HG02885 (cell line): ENCODE results near the gene NOSIP.

Experiments used
- ATAC-seq: cut with Tn5 transposase; IDR thresholded peaks from one replicate; pipeline ENCODE4 v1.9.1; 2021; ENCODE audit warnings: mild to moderate bottlenecking; ENCODE audit not compliant: unreplicated experiment, poor library complexity

NOSIP gene

DNA sequence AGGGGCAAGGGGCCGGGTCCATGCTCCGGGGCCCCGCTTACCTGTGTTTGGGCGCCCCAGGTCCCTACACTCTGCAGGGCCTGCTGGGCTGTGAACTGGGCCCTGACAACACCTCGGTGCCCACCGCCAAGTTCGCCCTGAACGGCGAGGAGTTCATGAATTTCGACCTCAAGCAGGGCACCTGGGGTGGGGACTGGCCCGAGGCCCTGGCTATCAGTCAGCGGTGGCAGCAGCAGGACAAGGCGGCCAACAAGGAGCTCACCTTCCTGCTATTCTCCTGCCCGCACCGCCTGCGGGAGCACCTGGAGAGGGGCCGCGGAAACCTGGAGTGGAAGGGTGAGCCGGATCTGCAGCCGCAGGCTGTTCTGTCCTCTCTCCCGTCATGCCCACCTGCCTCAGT lies 66.2 kb downstream of the NOSIP start:
- ATAC-seq = no peak

DNA sequence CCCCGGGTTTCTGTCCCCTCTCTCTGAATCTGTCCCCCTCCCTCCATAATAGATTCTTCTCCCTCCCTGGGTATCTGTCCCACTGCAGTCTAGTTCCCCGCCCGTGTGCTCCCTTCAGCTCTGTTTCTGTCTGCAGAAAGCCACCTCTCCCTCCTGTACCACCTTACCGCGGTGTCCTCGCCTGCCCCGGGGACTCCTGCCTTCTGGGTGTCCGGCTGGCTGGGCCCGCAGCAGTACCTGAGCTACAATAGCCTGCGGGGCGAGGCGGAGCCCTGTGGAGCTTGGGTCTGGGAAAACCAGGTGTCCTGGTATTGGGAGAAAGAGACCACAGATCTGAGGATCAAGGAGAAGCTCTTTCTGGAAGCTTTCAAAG lies 66.6 kb downstream of the NOSIP start:
- no peak for ATAC-seq

DNA sequence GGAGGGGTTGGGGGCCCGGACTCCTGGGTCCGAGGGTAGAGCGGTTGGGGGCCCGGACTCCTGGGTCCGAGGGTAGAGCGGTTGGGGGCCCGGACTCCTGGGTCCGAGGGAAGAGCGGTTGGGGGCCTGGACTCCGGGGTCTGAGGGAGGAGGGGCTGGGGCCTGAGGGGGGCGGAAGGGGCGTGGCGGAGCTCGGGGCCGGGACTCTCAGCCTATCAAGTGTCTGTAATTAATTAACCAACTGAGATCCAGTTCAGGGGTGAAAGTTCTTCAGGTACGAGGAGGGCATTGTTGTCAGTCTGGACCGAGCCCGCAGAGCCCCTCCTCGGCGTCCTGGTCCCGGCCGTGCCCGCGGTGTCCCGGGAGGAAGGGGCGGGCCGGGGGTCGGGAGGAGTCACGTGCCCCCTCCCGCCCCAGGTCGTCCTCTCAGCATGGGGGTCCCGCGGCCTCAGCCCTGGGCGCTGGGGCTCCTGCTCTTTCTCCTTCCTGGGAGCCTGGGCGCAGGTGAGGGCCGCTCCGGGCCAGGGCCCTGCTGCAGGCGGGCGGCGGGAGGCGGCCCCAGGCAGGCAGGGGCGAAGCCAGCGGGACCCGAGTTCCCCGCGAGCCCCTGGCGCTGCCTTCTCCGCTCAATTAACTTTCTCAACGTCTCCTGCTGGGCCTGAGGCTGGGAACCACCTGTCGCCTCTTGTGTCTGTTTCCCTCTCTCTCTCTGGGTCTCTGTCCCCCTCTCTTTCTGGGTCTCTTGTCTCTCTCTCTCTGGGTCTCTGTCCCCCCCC lies 67.2 kb downstream of the NOSIP start:
- no peak for ATAC-seq

DNA sequence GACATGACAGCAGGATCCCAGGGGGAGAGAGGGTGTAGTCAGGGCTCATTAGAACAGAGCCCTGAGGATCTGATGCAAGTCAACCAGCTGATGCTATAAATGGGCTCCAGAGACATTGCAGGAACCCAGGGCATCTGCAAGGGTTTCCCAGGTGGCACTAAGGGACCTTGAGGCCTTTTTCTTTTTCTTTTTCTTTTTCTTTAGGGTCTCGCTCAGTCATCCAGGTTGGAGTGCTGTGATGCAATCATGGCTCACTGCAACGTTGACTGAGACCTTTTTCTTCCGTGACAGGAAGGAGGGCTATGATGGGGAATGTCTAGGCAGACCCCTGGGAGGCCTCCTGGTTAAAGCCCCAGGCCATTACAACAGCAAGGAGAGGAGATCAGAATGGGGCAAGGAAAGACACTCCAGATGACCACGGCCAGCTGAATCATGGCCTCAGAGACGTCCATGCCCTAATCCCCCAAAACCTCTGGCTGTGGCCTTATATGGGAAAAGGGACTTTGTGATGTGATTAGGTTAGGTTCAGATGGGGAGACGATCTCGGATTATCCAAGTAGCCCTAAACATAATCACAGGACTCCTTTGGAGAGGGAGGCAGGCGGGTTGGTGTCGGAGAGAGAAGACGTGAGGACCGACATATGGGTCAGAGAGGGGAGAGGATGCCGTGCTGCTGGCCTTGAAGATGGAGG lies 72.4 kb downstream of the NOSIP start:
- no peak for ATAC-seq

DNA sequence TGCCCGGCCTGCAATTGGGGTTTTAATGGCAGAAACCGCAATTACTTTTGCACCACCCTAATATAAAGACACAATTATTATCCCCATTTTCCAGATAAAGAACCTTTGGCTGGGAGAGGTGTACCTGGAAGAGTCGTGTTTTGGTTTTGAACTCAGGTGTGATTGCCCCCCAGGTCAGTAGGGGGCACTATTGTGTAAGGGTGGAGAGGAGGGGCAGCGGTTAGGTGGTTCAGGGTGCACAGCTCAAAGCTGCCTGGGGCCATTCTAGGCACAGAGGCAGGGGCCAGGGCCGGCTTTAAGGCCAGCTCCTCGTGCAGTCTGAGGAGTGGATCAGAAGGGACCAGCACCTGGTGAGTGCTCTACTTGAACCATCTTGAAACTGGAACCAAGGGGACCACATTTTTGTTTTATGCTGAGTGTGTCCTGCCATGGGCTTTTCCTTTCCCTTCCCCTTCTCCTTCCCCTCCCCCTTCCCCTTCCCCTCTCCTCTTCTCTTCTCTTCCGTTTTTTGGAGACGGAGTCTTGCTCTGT lies 73.7 kb downstream of the NOSIP start:
- ATAC-seq = no peak
